Neuron (in vitro differentiated cells): Measurements from ENCODE around the gene AKAP8.

Experiments used
- H2AFZ ChIP-seq: one replicate; pipeline ENCODE4 v1.6.1; 2013; ENCODE audit warnings: low read depth, mild to moderate bottlenecking, inconsistent platforms, low read length, moderate library complexity
- H3K27me3 ChIP-seq: one replicate; pipeline ENCODE4 v1.6.1; 2013; ENCODE audit warnings: low read length; ENCODE audit not compliant: insufficient read depth
- H3K36me3 ChIP-seq: one replicate; pipeline ENCODE4 v1.6.1; 2013; ENCODE audit warnings: low read length; ENCODE audit not compliant: insufficient read depth
- H3K4me1 ChIP-seq: one replicate; pipeline ENCODE4 v1.6.1; 2013; ENCODE audit warnings: low read length; ENCODE audit not compliant: insufficient read depth
- H3K4me3 ChIP-seq: 2 replicates; pipeline ENCODE4 v1.5.1; 2013; ENCODE audit warnings: mild to moderate bottlenecking, low read length, moderate library complexity
- H3K9me3 ChIP-seq: one replicate; pipeline ENCODE4 v1.6.1; 2013; ENCODE audit warnings: low read length

The AKAP8 gene

DNA sequence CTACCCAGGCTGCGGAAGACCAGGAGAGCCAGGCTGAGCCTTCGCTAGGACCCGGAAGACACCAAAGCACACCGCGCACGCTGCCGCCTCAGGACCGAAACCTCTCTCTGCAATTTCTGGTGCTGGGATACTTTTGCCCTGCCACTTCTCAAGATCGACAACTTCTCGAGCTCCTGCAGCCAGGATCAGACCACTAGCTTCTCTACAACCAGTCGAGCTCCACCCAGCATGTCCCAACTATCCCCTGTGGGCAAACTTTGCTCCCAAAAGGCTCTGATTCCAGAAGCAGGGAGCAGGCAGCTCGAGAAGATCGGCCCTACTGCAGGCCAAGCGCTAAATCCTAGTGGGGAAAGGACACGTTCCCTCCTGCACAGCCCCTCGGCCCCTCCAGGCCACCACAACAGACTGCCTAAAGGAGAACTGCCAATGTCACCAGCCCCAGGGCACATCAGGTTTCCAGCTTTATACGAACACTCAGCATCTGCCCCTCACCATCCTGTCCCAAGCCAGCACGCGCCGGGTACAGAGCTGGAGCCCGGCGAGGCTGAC is 979 bp downstream of the AKAP8 start:
- no peaks in the 10 kb centered on the region for H3K27me3 ChIP-seq
- no peaks in the 10 kb centered on the region for H3K9me3 ChIP-seq
- H3K36me3 ChIP-seq = peaks cover 16% of the 10 kb centered on the region
- H2AFZ ChIP-seq = peak overlapping the region; percentile 9
- H3K4me1 ChIP-seq = peaks cover 12% of the 10 kb centered on the region
- peak overlapping the region; percentile 96 for H3K4me3 ChIP-seq

DNA sequence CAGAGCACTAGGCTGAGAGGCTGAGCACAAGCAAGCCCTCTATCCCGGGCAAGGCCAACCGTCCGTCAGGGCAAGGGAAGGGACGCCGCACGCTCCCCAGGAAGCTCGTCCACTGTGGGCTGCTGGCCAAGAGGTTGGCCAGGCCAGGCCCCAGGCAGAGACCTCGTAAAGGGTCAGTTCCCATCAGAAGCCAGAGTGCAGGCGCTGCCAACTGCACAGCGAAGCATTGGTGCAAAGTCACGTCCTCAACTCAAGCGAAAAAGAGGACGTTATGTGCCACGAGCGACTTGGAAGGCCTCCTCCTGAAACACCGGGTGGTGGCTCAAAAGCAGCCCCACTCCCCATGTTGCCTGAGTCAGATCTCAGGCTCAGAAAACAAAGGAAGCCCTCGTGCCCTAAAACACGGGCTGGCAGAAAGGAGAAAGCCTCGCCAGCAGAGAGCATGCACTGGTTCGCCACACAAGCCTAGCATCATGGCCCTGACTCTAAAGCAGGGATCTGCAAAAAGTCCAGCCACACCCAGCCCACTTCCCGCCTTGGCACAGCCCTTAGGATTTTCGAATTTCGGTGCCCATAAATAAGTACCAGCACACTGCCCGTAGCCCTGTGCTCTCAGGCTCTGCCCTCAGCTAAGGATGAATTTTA is 4.7 kb downstream of the AKAP8 start:
- Histone ChIP-seq H3K4me1 (peaks cover 12% of the 10 kb centered on the region), H3K4me3 (no peak overlapping the region), H3K27me3 (no peaks in the 10 kb centered on the region), H3K36me3 (peaks cover 30% of the 10 kb centered on the region), H2AFZ (no peak overlapping the region), H3K9me3 (no peaks in the 10 kb centered on the region)

DNA sequence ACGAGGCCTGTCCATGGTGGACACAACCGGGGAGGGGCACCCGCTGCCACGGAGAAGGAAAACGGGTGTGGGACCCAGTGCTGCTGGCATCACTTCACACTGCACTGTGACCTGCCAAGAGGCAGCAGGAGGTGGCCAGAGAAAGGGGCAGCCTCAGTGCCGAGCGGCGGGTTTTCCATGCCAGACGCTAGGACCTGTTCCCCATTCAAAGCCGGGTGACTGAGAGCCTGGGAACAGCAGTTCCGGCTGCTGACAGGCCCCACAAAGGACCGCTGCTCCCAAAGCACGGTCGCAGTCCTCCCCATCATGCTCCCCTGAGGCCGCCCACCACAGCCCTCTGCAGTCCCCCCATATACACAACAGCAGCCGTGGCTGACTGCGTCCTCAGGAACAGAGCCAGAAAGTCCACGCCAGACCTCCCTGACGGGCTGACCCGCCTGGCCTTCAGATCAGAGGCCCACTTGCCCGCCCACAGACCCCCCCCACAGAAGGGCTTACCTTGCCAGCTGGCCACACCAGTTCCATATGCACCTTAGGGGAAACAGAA is 5.4 kb downstream of the AKAP8 start:
- no peak overlapping the region for H2AFZ ChIP-seq
- H3K9me3 ChIP-seq = no peaks in the 10 kb centered on the region
- H3K4me1 ChIP-seq = peaks cover 12% of the 10 kb centered on the region
- peaks cover 37% of the 10 kb centered on the region for H3K36me3 ChIP-seq
- H3K4me3 ChIP-seq = no peak overlapping the region
- no peaks in the 10 kb centered on the region for H3K27me3 ChIP-seq

DNA sequence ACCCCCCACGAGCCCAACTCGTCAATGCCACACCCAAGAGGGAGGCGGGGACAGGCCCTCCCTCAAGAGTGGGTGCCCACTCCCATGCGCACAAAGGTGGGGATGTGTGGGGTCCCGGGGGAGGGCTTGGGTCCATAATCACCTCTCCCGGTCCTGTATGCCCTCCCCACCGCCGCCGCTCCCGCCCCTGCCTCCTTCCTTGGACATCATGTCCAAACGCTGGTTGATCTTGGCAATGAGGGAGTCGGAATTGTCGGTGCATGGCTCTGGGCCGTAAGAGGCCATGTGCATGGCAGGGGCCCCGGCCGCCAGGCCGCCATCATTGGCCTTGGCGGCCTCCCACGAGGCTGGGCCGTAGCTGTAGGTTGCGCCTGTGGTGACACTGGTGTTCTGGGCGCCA is 5.9 kb downstream of the AKAP8 start:
- Histone ChIP-seq H2AFZ (no peak overlapping the region), H3K4me1 (peaks cover 12% of the 10 kb centered on the region), H3K27me3 (no peaks in the 10 kb centered on the region), H3K9me3 (no peaks in the 10 kb centered on the region), H3K36me3 (peaks cover 42% of the 10 kb centered on the region), H3K4me3 (no peak overlapping the region)

DNA sequence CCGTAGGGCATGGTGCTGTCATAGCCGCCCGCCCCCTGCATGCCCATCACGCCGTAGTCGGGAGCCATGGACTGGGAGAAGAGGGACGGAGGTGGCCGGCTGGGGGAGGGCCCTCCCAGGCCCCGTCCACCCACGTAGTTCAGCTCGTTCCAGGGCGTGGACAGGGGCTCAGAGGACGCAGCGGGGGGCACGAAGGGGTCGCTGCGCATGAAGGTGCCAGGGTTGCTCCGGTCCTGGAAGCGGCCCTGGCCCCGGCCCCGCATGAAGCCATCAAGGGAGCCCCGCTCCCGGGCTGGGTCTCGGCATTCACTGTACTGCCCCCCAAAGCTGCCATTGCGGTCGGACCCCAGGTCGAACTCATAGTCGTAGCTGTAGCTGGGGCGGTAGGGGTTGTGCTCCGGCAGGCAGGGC is 6.7 kb downstream of the AKAP8 start:
- peaks cover 10% of the 10 kb centered on the region for H3K4me1 ChIP-seq
- peaks cover 50% of the 10 kb centered on the region for H3K36me3 ChIP-seq
- H3K27me3 ChIP-seq = no peaks in the 10 kb centered on the region
- H3K4me3 ChIP-seq = no peak overlapping the region
- no peak overlapping the region for H2AFZ ChIP-seq
- H3K9me3 ChIP-seq = no peaks in the 10 kb centered on the region

DNA sequence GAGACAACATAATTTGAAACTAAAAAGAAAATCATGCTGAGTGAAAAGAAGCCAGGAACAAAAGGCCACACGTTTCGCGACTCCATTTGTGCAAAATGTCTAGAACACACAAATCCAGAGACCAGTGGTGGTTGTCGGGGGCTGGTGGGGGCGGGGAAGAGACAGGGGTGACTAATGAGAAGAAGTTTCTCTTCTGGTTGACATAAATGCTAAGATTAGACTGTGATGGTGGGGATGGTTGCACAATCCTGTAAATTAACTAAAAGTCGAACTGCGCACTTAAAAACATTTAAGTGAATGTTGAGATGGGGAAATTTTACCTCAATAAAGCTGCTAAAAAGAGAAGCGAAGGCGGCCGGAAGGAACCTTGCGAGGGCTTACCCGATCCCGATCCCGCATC is 7.1 kb downstream of the AKAP8 start:
- no peak overlapping the region for H3K4me3 ChIP-seq
- peaks cover 54% of the 10 kb centered on the region for H3K36me3 ChIP-seq
- H2AFZ ChIP-seq = no peak overlapping the region
- no peaks in the 10 kb centered on the region for H3K27me3 ChIP-seq
- H3K9me3 ChIP-seq = no peaks in the 10 kb centered on the region
- H3K4me1 ChIP-seq = peaks cover 6% of the 10 kb centered on the region

DNA sequence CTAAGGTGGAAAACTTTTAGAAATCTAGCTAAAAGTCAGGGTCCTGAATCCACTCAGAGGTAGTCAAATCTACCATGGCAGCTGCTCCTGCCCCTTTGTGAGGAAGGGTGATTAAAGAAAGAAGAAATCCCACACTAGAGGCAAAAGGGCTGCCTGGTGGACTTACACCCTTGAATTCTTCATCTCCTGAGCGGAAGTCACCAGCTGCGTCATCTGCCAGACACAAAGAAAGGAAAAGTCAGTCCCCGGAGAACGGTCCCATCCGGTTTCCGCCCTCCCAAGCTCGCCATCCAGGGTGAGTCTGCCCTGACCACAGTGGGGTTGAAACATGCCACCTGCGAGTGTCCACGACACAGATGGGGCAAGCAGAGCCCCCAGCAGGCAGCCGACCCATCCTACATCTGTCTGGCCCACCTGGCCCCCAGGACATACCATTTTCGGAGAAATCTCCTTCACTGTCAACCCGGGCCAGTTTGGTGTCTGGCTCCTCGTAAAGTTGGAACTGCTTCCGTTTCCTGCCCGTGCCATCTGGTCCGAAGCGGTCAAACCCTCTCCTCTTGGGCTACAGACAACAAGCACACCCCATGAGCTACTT is 7.7 kb downstream of the AKAP8 start:
- Histone ChIP-seq H3K4me1 (peaks cover 2% of the 10 kb centered on the region), H3K27me3 (no peaks in the 10 kb centered on the region), H2AFZ (no peak overlapping the region), H3K4me3 (no peak overlapping the region), H3K9me3 (no peaks in the 10 kb centered on the region), H3K36me3 (peaks cover 56% of the 10 kb centered on the region)

DNA sequence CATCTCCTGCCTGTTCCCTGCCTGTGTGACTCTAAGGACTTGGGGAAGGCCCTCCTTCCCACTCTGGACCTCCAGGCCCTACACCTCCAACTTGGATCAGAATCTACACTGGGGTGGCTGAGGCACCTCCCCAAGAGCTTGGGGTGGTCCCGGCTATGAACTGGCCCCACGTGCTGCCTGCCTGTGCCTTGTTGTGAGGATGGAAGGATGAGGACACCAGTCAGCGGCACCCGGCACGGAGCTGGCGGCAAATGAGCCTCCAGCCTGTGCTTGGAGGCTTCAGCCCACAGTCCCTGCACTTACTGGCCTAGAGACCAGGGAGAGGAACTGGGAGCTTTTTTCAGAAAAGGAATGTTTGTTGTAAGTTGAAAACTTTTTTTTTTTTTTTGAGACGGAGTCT is 8.5 kb downstream of the AKAP8 start:
- Histone ChIP-seq H3K36me3 (peaks cover 60% of the 10 kb centered on the region), H2AFZ (no peak overlapping the region), H3K4me3 (no peak overlapping the region), H3K9me3 (no peaks in the 10 kb centered on the region), H3K27me3 (no peaks in the 10 kb centered on the region), H3K4me1 (no peaks in the 10 kb centered on the region)

DNA sequence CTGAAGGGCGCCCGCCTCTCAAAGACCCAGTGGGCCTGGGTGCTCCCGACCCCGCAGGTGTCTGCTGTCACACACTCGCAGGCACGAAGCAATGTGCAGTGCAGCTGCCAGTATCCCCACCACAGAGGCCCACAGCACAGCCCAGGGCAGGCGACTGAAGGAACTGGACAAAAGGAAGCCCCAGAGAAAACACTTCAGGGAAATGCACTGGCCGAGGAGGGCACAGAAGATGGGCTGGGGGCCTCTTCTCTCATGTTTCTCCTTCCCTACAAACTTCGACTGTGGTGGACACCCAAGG is 10.0 kb downstream of the AKAP8 start:
- Histone ChIP-seq H3K9me3 (peaks cover 5% of the 10 kb centered on the region), H2AFZ (no peak overlapping the region), H3K4me3 (no peak overlapping the region), H3K36me3 (peaks cover 73% of the 10 kb centered on the region), H3K4me1 (no peaks in the 10 kb centered on the region), H3K27me3 (no peaks in the 10 kb centered on the region)

DNA sequence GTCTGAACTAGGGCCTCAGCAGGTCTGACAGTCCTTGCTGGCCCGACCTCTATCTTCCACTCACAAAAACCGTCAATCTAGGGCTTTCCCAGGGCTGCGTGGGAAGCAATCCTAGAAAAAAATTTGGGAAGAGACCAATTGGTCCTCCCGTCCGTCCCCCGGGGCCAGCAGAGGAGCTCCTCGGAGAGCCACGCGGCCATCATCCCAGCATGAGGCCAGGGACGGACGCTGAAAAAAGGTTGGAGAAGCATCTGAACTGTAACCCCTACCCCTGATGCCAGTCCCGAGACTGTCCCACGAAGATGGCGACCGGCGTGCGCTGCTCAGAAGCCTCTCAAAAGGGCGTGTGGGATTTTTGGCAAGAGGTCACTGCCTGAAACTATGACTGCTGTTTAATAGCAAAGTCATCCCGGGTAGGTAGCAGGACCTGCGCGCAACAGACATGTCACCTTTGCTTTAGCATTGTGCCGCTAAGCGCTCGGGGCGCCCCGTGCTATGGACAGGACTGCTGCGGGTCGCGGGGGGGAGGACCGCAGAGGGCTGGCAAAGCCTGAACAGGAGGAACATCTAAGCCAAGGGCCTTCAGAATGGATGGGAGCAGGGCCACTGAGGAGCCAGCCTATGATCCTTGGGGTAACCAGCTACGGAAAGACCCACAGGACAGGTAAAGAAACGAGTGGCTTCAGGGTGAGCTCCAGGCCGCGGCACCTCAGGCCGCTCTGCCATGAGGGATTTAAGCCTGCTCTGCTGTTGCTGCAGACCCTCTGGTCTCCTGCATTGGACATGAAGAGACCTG is 10.6 kb downstream of the AKAP8 start:
- Histone ChIP-seq H3K4me1 (no peaks in the 10 kb centered on the region), H3K36me3 (peaks cover 72% of the 10 kb centered on the region), H3K27me3 (no peaks in the 10 kb centered on the region), H2AFZ (no peak overlapping the region), H3K4me3 (no peak overlapping the region), H3K9me3 (peaks cover 5% of the 10 kb centered on the region)

DNA sequence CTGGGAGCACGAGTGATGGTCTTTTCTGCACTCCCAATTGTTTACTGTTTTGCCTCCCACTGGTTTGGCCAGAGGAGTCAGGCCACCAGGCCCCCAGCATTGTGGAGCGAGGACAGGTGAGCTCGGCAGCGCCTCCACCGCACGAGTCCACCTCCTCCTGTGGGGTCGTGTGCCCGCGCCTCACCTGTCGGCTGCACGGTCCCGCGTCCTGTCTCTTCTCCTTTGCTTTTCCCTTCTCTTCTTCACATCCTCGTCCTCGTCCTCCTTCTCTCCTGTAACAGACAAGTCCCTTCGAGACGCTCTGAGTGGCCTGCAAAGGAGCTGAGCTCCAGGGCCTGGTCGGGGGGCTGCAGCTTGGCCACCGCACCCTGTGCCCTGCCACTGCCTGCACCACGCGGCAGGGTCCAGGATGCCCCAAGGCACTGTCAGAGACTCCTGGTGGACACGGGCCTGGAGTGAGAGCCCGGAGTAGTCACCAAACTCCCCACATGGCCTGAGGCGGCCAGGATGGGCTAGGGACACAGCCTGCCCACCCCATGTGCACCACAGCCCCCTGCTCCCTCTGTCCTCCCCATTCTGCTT is 11.4 kb downstream of the AKAP8 start:
- Histone ChIP-seq H2AFZ (no peak overlapping the region), H3K9me3 (peaks cover 5% of the 10 kb centered on the region), H3K4me3 (no peak overlapping the region), H3K4me1 (no peaks in the 10 kb centered on the region), H3K36me3 (peaks cover 70% of the 10 kb centered on the region), H3K27me3 (no peaks in the 10 kb centered on the region)

DNA sequence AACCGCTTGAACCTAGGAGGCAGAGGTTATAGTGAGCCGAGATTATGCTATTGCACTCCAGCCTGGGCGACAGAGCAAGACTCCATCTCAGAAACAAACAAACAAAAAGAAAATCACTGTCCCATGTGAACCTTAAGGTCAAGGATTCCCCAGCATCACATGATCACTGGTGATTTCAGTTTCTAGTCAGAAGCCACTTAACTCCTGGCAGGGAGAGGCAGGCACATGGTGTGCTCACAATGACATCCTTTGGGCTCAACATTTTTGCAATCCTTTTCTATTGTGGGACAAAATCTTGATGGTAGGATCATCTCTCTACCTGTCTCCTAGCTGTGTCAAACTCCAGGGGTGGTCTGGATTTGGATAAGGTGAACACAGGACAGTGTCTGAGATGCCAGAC is 12.1 kb downstream of the AKAP8 start:
- peaks cover 64% of the 10 kb centered on the region for H3K36me3 ChIP-seq
- H3K4me1 ChIP-seq = no peaks in the 10 kb centered on the region
- no peak overlapping the region for H3K4me3 ChIP-seq
- peaks cover 5% of the 10 kb centered on the region for H3K9me3 ChIP-seq
- no peaks in the 10 kb centered on the region for H3K27me3 ChIP-seq
- H2AFZ ChIP-seq = no peak overlapping the region

DNA sequence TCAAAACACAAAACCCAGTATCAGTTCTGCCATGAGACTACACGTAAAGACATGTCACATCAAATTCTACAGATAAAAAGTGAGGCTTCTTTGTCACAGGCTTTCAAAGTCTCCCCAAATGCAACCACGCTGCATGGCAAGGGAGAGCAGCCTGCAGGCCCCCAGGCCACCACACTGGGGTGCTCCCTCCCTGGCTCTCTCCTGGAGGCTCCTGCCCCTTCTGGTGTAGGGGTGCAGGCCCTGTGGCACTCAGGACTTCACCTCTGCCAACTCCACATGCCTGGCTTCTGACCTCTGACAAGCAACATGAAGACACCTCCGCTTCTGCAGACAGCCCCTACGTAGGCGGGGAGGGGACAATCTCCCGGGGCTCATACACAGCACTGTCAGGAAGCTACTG is 14.3 kb downstream of the AKAP8 start:
- no peak overlapping the region for H3K4me3 ChIP-seq
- H3K4me1 ChIP-seq = no peaks in the 10 kb centered on the region
- H3K9me3 ChIP-seq = peaks cover 5% of the 10 kb centered on the region
- H3K36me3 ChIP-seq = peaks cover 65% of the 10 kb centered on the region
- H2AFZ ChIP-seq = no peak overlapping the region
- no peaks in the 10 kb centered on the region for H3K27me3 ChIP-seq
